ENCODE measurements around the gene MUC5AC. TPM values are rescaled to one million over a fixed set of nuclear protein-coding genes. Genes with fewer than 3 reads are reported as not detected.

The MUC5AC gene
- total and polyA plus RNA-seq, 10 donors, result under 0.01 TPM; not detected in 8

DNA sequence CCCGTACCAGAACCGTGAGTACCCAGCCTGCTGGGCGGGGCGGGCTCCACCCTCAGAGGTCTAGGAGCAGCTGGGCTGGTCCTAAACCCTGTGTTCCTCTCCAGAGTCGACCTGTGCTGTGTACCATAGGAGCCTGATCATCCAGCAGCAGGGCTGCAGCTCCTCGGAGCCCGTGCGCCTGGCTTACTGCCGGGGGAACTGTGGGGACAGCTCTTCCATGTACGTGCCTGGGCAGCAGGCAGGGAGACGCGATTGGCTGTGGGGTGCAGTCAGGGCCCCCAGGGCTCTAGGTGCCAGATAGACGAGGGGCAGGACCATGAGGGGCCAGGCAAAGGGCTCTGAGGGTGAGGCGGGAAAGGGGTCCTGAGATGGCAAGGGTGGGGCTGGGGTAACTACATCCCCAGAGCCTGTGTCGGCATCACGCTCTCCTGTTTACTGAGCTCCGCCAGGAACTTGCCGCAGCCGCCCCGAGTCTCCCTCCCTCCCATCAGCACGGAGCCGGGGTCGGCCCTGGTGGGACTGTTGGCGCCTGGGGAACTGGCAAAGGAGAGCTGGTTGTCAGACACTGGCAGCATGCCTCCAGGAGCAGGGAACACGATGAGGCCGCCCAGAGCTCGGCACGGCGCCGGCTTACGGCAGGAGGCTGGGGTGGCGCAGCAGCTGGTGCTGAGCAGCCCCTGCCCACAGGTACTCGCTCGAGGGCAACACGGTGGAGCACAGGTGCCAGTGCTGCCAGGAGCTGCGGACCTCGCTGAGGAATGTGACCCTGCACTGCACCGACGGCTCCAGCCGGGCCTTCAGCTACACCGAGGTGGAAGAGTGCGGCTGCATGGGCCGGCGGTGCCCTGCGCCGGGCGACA, 42.2 kb downstream of the MUC5AC start:
- WGBS, 5 donors, result 75 to 85% (median 80%) methylated on average over 20 to 47 of the region's 47 CpGs
- Histone ChIP-seq H3K36me3 (no peaks in the 10 kb centered on the region), H3K4me3 (no peak overlapping the region), H3K27ac (no peak overlapping the region), H3K4me1 (peaks cover 0 to 10% (median 8%) of the 10 kb centered on the region in 6 donors), H3K27me3 (replicated peaks in 1 of 7) (peaks cover 0 to 80% (median 39%) of the 10 kb centered on the region in 7 donors), H3K9me3 (no peaks in the 10 kb centered on the region)
- DNase-seq, result peak; percentile 70
- TF ChIP-seq POLR2AphosphoS5 (IDR thresholded peaks at IDR 0.05), result no peak
- intact Hi-C loops (cut with DNase I; ENCODE audit: low total_unique reads), result loop anchor here (5.0 to 10.0 kb wide), 2 partner anchors 317 to 375 kb away; partner anchors contain the start of gene DUSP8

GRCh38 chr11:1200611-1201191, 42.9 kb downstream of the MUC5AC start:
- Histone ChIP-seq H3K27ac (no peak overlapping the region), H3K36me3 (no peaks in the 10 kb centered on the region), H3K9me3 (no peaks in the 10 kb centered on the region), H3K27me3 (replicated peaks in 1 of 7) (peaks cover 0 to 73% (median 39%) of the 10 kb centered on the region in 7 donors), H3K4me3 (no peak overlapping the region), H3K4me1 (peaks cover 0 to 10% (median 8%) of the 10 kb centered on the region in 6 donors)
- intact Hi-C loops (cut with DNase I; ENCODE audit: low total_unique reads), result loop anchor here (5.0 to 10.0 kb wide), 2 partner anchors 317 to 374 kb away; partner anchors contain the start of gene DUSP8
- TF ChIP-seq, protein P1, sequence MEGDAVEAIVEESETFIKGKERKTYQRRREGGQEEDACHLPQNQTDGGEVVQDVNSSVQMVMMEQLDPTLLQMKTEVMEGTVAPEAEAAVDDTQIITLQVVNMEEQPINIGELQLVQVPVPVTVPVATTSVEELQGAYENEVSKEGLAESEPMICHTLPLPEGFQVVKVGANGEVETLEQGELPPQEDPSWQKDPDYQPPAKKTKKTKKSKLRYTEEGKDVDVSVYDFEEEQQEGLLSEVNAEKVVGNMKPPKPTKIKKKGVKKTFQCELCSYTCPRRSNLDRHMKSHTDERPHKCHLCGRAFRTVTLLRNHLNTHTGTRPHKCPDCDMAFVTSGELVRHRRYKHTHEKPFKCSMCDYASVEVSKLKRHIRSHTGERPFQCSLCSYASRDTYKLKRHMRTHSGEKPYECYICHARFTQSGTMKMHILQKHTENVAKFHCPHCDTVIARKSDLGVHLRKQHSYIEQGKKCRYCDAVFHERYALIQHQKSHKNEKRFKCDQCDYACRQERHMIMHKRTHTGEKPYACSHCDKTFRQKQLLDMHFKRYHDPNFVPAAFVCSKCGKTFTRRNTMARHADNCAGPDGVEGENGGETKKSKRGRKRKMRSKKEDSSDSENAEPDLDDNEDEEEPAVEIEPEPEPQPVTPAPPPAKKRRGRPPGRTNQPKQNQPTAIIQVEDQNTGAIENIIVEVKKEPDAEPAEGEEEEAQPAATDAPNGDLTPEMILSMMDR (IDR thresholded peaks at IDR 0.05 in 8 of 11, conservative IDR thresholded peaks at IDR 0.05 in 3 of 11), result no peak
- TF ChIP-seq POLR2AphosphoS5 (IDR thresholded peaks at IDR 0.05) (no peak), POLR2A (IDR thresholded peaks at IDR 0.05) (no peak)
- peak; percentile 58 for DNase-seq
- WGBS, 5 donors, result 74 to 79% (median 75%) methylated on average over 12 to 16 of the region's 16 CpGs

GRCh38 chr11:1201395-1202153, 43.8 kb downstream of the MUC5AC start:
- TF ChIP-seq, protein P1 (IDR thresholded peaks at IDR 0.05 in 8 of 11, conservative IDR thresholded peaks at IDR 0.05 in 3 of 11), result no peak
- TF ChIP-seq POLR2A (IDR thresholded peaks at IDR 0.05) (no peak), POLR2AphosphoS5 (IDR thresholded peaks at IDR 0.05) (no peak)
- Histone ChIP-seq H3K9me3 (no peaks in the 10 kb centered on the region), H3K36me3 (no peaks in the 10 kb centered on the region), H3K4me1 (peaks cover 0 to 10% (median 8%) of the 10 kb centered on the region in 6 donors), H3K4me3 (no peak overlapping the region), H3K27me3 (replicated peaks in 1 of 7) (peaks cover 0 to 66% (median 32%) of the 10 kb centered on the region in 7 donors), H3K27ac (no peak overlapping the region)
- no peak for DNase-seq
- intact Hi-C loops (cut with DNase I; ENCODE audit: low total_unique reads), result loop anchor here (5.0 to 10.0 kb wide), 2 partner anchors 316 to 373 kb away; partner anchors contain the start of gene DUSP8
- WGBS, 5 donors, result 87 to 98% (median 89%) methylated on average over 4 of the region's 4 CpGs

DNA sequence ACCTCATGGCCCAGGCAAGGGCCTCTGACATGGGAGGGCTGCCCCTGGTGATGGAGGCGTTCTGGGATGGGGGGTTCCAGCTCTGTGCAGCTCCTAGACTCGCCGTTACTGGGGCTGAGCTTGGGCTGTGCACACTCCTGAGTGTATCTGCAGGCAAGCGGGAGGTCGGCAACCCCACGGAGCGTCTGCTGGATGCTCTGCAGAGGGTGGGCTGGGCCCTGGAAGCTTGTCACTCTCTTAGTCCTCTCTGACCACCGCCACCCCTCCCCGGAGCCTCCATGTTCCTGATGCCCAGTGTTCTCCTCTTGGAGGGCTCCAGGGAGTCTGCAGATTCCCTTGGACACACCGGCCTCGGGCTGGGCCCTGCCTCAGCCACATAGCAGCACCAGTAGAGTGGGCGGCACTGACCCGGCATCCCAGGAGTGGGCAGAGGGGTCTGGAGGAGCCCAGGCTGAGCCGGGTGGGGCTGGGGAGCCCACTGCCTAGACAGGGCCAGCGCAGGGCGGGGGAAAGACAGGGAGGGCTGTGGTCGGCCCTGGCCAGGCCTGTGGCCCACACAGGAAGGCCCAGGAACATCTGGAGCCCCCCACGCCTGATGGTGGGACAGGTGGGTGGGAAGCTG, 44.5 kb downstream of the MUC5AC start:
- DNase-seq, result peak; percentile 71
- no peak overlapping the region for H3K4me3 ChIP-seq
- H3K4me1 ChIP-seq, result peaks cover 0 to 10% (median 8%) of the 10 kb centered on the region in 6 donors
- TF ChIP-seq POLR2AphosphoS5 (IDR thresholded peaks at IDR 0.05) (no peak), POLR2A (IDR thresholded peaks at IDR 0.05) (no peak)
- TF ChIP-seq, protein P1 (IDR thresholded peaks at IDR 0.05 in 8 of 11, conservative IDR thresholded peaks at IDR 0.05 in 3 of 11), result no peak
- intact Hi-C loops (cut with DNase I; ENCODE audit: low total_unique reads), result loop anchor here (5.0 to 10.0 kb wide), 2 partner anchors 315 to 373 kb away; partner anchors contain the start of gene DUSP8
- H3K27me3 ChIP-seq (replicated peaks in 1 of 7), result peaks cover 0 to 65% (median 25%) of the 10 kb centered on the region in 7 donors
- no peak overlapping the region for H3K27ac ChIP-seq
- H3K36me3 ChIP-seq, result no peaks in the 10 kb centered on the region
- no peaks in the 10 kb centered on the region for H3K9me3 ChIP-seq
- 53 to 63% (median 55%) methylated on average over 7 to 18 of the region's 18 CpGs for WGBS, 5 donors
